OCI-LY3 (cell line): ENCODE results near the gene KCNQ1.

ENCODE experiments used
- H2AFZ ChIP-seq: fragments of 200-600, 300-600 bp; shearing (Covaris generic); 2 replicates; pipeline ENCODE4 v1.6.0; 2014; ENCODE audit warnings: antibody characterized with exemption, low read depth, low read length
- H3K27ac ChIP-seq: fragments of 200-600, 300-600 bp; sonication (generic); 2 replicates; pipeline ENCODE4 v1.5.1; 2014; ENCODE audit warnings: mild to moderate bottlenecking, low read length, moderate library complexity, mixed read lengths
- H3K27me3 ChIP-seq: fragments of 200-600, 300-600 bp; sonication (generic); 2 replicates; pipeline ENCODE4 v1.6.1; 2014; ENCODE audit warnings: low read depth, low read length, mixed read lengths
- H3K36me3 ChIP-seq: fragments of 200-600, 300-600 bp; sonication (generic); replicated peaks from 2 replicates; pipeline ENCODE3; 2014; ENCODE audit warnings: low read depth, low read length, mixed read lengths
- H3K4me1 ChIP-seq: fragments of 300-600, 200-600 bp; sonication (generic); 2 replicates; pipeline ENCODE4 v1.6.1; 2014; ENCODE audit warnings: low read length, mixed read lengths
- H3K4me2 ChIP-seq: fragments of 200-600, 300-600 bp; sonication (generic); 2 replicates; pipeline ENCODE4 v1.6.1; 2014; ENCODE audit warnings: low read length, mixed read lengths
- H3K4me3 ChIP-seq: fragments of 300-600, 200-600 bp; sonication (generic); 2 replicates; pipeline ENCODE4 v1.5.1; 2014; ENCODE audit warnings: antibody characterized with exemption, mild to moderate bottlenecking, low read length, moderate library complexity
- H3K79me2 ChIP-seq: fragments of 300-600, 200-600 bp; shearing (Covaris generic); 2 replicates; pipeline ENCODE4 v1.6.1; 2014; ENCODE audit warnings: mild to moderate bottlenecking, low read length, mixed read lengths
- H3K9ac ChIP-seq: fragments of 300-600, 200-600 bp; shearing (Covaris generic); 2 replicates; pipeline ENCODE4 v1.6.0; 2014; ENCODE audit warnings: mild to moderate bottlenecking, low read length, moderate library complexity
- H3K9me3 ChIP-seq: fragments of 200-600, 300-600 bp; shearing (Covaris generic); 2 replicates; pipeline ENCODE4 v1.6.1; 2014; ENCODE audit warnings: low read length, mixed read lengths; ENCODE audit not compliant: insufficient read depth
- H4K20me1 ChIP-seq: fragments of 200-600, 300-600 bp; sonication (generic); 2 replicates; pipeline ENCODE4 v1.6.1; 2016; ENCODE audit warnings: low read length, mixed read lengths; ENCODE audit not compliant: insufficient read depth
- CTCF ChIP-seq: fragments of 200-600, 300-600 bp; sonication (generic); IDR thresholded peaks from 2 replicates; pipeline ENCODE4 v1.5.1; 2014; ENCODE audit warnings: antibody characterized with exemption, low read length, low read depth
- EZH2phosphoT487 ChIP-seq: fragments of 200-600 bp; shearing (Covaris generic); IDR thresholded peaks from 2 replicates; pipeline ENCODE4 v1.6.1; 2018; ENCODE audit warnings: antibody characterized with exemption, mixed run types, low read depth

Gene KCNQ1

GRCh38 chr11:2427721-2428321 lies 17.0 kb upstream of the KCNQ1 start:
- no peak overlapping the region for H3K4me2 ChIP-seq
- H3K36me3 ChIP-seq: no peaks in the 10 kb centered on the region
- no peak overlapping the region for H3K9ac ChIP-seq
- no peaks in the 10 kb centered on the region for H4K20me1 ChIP-seq
- H3K4me3 ChIP-seq: no peak overlapping the region
- no peak overlapping the region for H2AFZ ChIP-seq
- no peaks in the 10 kb centered on the region for H3K9me3 ChIP-seq
- no peaks in the 10 kb centered on the region for H3K27me3 ChIP-seq
- TF ChIP-seq EZH2phosphoT487 (no peak), CTCF (no peak)
- H3K27ac ChIP-seq: no peak overlapping the region
- no peaks in the 10 kb centered on the region for H3K4me1 ChIP-seq
- no peaks in the 10 kb centered on the region for H3K79me2 ChIP-seq

- Histone ChIP-seq H3K4me2 (no peak overlapping the region), H3K4me3 (no peak overlapping the region), H3K36me3 (no peaks in the 10 kb centered on the region), H3K27me3 (no peaks in the 10 kb centered on the region), H3K79me2 (no peaks in the 10 kb centered on the region), H3K9me3 (no peaks in the 10 kb centered on the region), H4K20me1 (no peaks in the 10 kb centered on the region), H2AFZ (no peak overlapping the region), H3K4me1 (no peaks in the 10 kb centered on the region), H3K27ac (no peak overlapping the region), H3K9ac (no peak overlapping the region)
- TF ChIP-seq EZH2phosphoT487 (no peak), CTCF (peak; percentile 90)
Measured at GRCh38 chr11:2428322-2428795, 16.4 kb upstream of the KCNQ1 start.

GRCh38 chr11:2431395-2431794 lies 13.4 kb upstream of the KCNQ1 start:
- Histone ChIP-seq H3K36me3 (no peaks in the 10 kb centered on the region), H2AFZ (no peak overlapping the region), H3K27ac (no peak overlapping the region), H4K20me1 (no peaks in the 10 kb centered on the region), H3K9ac (no peak overlapping the region), H3K4me1 (no peaks in the 10 kb centered on the region), H3K27me3 (no peaks in the 10 kb centered on the region), H3K4me3 (no peak overlapping the region), H3K4me2 (no peak overlapping the region), H3K79me2 (no peaks in the 10 kb centered on the region), H3K9me3 (no peaks in the 10 kb centered on the region)
- no peak for TF ChIP-seq CTCF
- no peak for TF ChIP-seq EZH2phosphoT487

GRCh38 chr11:2432171-2432621 lies 12.6 kb upstream of the KCNQ1 start:
- Histone ChIP-seq H4K20me1 (no peaks in the 10 kb centered on the region), H3K79me2 (no peaks in the 10 kb centered on the region), H3K9ac (no peak overlapping the region), H3K4me3 (no peak overlapping the region), H2AFZ (no peak overlapping the region), H3K9me3 (no peaks in the 10 kb centered on the region), H3K27me3 (no peaks in the 10 kb centered on the region), H3K36me3 (no peaks in the 10 kb centered on the region), H3K4me1 (no peaks in the 10 kb centered on the region), H3K27ac (no peak overlapping the region), H3K4me2 (no peak overlapping the region)
- no peak for TF ChIP-seq EZH2phosphoT487
- no peak for TF ChIP-seq CTCF
